ENCODE measurements around the gene DNAJB7. TPM values are rescaled to one million over a fixed set of nuclear protein-coding genes. Genes with fewer than 3 reads are reported as not detected.
"Not testable (repeated sequence)": the region's sequence is repeated elsewhere in the genome, so short reads cannot be mapped to it uniquely, and the experiment has no call there.

DNAJB7 gene
- total RNA-seq, 1 donor from 2014 or later, result not detected

DNA sequence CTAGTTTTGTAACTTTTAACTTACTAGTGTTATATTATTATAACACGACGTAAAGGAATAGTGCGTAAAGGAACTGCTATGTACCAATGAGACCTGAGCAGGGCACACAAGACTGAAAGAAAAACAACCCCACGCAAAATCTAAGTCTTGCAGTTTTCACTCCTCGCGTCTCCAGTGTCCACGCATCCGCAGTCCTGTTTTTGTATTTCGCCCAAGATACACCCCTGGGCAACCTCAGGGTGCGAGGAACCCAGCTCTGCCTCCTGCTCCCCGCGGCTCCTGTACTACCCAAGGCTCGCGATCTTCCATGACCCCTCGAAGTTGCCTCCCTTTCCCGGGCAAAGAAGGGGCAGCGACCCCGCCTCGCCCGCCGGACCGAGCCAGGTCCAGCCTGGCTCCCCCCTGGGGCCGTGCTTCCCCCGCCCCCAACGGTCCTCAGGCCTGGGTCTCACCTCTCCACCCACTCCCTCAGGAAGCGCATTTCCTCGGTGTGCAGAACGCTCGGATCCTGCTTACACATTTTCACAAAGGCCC is 5.9 kb downstream of the DNAJB7 start:
- Mint-ChIP-seq H3K36me3 (ENCODE audit: low read depth) (no peaks in the 10 kb centered on the region), H3K27me3 (ENCODE audit: low read depth) (no peaks in the 10 kb centered on the region), H3K4me1 (peaks cover 63% of the 10 kb centered on the region), H3K4me3 (peak overlapping the region; percentile 96), H3K9me3 (no peaks in the 10 kb centered on the region), H3K27ac (ENCODE audit: unreplicated experiment) (peak overlapping the region; percentile 100)
- no peak for DNase-seq (ENCODE audit: low read depth, low spot score)
- TF ChIP-seq, protein P1, sequence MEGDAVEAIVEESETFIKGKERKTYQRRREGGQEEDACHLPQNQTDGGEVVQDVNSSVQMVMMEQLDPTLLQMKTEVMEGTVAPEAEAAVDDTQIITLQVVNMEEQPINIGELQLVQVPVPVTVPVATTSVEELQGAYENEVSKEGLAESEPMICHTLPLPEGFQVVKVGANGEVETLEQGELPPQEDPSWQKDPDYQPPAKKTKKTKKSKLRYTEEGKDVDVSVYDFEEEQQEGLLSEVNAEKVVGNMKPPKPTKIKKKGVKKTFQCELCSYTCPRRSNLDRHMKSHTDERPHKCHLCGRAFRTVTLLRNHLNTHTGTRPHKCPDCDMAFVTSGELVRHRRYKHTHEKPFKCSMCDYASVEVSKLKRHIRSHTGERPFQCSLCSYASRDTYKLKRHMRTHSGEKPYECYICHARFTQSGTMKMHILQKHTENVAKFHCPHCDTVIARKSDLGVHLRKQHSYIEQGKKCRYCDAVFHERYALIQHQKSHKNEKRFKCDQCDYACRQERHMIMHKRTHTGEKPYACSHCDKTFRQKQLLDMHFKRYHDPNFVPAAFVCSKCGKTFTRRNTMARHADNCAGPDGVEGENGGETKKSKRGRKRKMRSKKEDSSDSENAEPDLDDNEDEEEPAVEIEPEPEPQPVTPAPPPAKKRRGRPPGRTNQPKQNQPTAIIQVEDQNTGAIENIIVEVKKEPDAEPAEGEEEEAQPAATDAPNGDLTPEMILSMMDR (conservative IDR thresholded peaks at IDR 0.05), result no peak

DNA sequence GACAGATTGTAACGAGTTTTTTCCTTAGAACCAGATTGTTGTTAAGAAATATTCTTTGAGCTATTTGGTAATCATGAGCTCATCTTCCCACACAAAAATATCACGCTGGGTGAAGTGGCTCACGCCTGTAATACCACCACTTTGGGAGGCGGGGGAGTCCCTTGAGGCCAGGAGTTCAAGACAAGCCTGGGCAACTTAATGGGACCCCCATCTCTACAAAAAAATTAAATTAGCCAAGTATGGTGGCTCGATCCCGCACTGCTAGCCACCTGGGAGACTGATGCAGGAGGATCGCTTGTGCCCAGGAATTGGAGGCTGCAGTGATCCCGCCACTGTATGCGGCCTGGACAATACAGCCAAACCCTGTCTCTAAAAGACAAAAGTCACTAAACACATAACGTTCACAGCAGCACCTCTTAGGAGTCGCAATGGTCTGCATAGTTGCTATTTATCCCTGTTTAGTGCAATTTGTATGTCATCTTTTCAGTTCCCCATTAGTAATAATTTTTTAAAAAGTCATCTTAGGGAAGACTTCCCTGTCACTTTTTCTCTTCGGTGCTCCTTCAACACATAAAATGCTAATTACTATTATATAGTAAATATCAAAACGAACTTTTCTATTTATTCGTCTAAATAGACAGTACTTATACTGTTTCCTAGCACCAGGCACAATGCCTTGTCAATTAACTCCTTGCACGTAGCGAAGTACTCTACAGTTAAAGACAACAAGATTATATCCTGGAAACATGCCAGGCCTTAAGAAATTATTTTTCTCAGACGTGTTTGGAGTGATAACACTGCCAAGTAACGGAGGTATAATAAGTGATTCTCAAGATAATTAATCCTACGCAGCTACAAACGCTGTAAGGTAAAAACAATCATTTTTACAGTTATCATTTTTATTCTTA is 6.6 kb downstream of the DNAJB7 start:
- Mint-ChIP-seq H3K4me3 (peak overlapping the region; percentile 96), H3K36me3 (ENCODE audit: low read depth) (no peaks in the 10 kb centered on the region), H3K27ac (ENCODE audit: unreplicated experiment) (peak overlapping the region; percentile 83), H3K4me1 (peaks cover 63% of the 10 kb centered on the region), H3K27me3 (ENCODE audit: low read depth) (no peaks in the 10 kb centered on the region), H3K9me3 (no peaks in the 10 kb centered on the region)
- DNase-seq (ENCODE audit: low read depth, low spot score), result no peak
- TF ChIP-seq, protein P1 (conservative IDR thresholded peaks at IDR 0.05), result no peak

DNA sequence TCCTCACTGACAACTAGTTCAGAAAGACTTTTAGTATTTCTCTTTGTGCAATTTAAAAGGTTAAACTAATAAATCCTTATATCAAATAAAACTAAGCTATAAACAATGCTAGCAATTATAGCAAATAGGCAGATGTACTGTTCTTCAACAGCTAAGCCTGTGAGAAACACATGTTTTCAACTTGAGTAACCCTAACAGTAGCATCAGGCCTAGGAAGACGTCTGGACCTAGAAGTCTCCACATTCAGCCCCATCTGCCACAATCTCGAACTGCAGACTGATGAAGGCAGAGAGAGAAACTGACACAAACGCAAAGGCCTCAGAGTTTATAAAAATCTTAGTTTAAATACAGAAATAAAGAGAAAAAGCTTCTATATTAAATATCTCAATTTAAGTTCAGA is 8.0 kb downstream of the DNAJB7 start:
- H3K36me3 Mint-ChIP-seq (ENCODE audit: low read depth), result no peaks in the 10 kb centered on the region
- H3K27me3 Mint-ChIP-seq (ENCODE audit: low read depth), result no peaks in the 10 kb centered on the region
- no peaks in the 10 kb centered on the region for H3K9me3 Mint-ChIP-seq
- TF ChIP-seq, protein P1 (conservative IDR thresholded peaks at IDR 0.05), result no peak
- peak overlapping the region; percentile 96 for H3K4me3 Mint-ChIP-seq
- H3K27ac Mint-ChIP-seq (ENCODE audit: unreplicated experiment), result peak overlapping the region; percentile 31
- H3K4me1 Mint-ChIP-seq, result peaks cover 58% of the 10 kb centered on the region
- no peak for DNase-seq (ENCODE audit: low read depth, low spot score)

DNA sequence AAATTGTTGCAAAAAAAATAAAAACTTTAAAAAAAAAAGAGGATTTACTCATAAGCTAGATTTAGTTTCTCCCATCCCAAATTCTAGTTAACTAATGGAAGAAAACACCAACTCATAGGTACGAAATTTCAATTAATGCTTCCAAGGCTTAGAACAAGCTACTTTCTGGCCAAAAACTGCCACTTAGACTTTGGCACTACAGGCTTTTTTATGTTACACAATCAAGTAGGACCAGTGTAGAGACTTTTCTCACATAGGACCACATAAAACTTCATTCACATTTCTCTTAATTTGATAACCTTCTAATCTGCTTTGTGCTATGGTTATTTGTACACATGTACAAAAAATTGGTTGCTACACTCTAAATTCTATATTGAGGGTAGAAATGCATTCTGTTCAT is 8.6 kb downstream of the DNAJB7 start:
- TF ChIP-seq, protein P1 (conservative IDR thresholded peaks at IDR 0.05), result no peak
- Mint-ChIP-seq H3K27ac (ENCODE audit: unreplicated experiment) (peak overlapping the region; percentile 31), H3K9me3 (no peaks in the 10 kb centered on the region), H3K27me3 (ENCODE audit: low read depth) (no peaks in the 10 kb centered on the region), H3K36me3 (ENCODE audit: low read depth) (no peaks in the 10 kb centered on the region), H3K4me3 (peak overlapping the region; percentile 96), H3K4me1 (peaks cover 56% of the 10 kb centered on the region)
- DNase-seq (ENCODE audit: low read depth, low spot score), result no peak

DNA sequence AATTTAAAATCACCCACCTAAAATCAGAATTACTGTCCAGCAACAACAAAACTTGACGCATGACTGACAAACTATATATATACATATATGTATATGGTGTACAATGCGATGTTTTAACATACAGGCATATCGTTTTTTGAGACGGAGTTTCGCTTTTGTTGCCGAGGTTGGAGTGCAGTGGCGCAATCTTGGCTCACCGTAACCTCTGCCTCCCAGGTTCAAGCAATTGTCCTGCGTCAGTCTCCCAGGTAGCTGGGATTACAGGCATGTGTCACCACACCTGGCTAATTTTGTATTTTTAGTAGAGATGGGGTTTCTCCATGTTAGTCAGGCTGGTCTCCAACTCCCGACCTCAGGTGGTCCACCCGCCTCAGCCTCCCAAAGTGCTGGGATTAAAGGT is 16.1 kb downstream of the DNAJB7 start:
- not testable (repeated sequence) for H3K4me1 Mint-ChIP-seq; H3K36me3 Mint-ChIP-seq (ENCODE audit: low read depth); H3K4me3 Mint-ChIP-seq; H3K9me3 Mint-ChIP-seq; H3K27ac Mint-ChIP-seq (ENCODE audit: unreplicated experiment); DNase-seq (ENCODE audit: low read depth, low spot score); H3K27me3 Mint-ChIP-seq (ENCODE audit: low read depth)

DNA sequence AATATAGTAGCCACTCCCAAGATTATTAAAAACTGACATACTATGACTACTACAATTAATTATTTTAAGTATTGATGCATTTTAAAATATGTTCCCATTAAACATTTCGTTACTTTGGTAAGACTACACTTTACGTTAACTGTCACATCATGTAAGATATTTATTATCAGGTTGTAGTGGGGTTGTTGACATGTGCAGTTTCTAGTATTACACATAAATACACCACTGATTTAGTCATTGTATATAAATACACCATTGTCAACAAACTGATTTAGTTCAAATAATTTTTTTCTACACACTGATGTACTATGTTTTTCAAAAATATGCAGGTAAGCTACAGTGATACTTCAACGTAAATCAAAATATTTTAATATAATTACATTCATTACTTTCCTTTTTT is 17.0 kb downstream of the DNAJB7 start:
- no peaks in the 10 kb centered on the region for H3K9me3 Mint-ChIP-seq
- peaks cover 11% of the 10 kb centered on the region for H3K36me3 Mint-ChIP-seq (ENCODE audit: low read depth)
- no peak for DNase-seq (ENCODE audit: low read depth, low spot score)
- TF ChIP-seq, protein P1 (conservative IDR thresholded peaks at IDR 0.05), result no peak
- no peak overlapping the region for H3K27ac Mint-ChIP-seq (ENCODE audit: unreplicated experiment)
- no peaks in the 10 kb centered on the region for H3K4me1 Mint-ChIP-seq
- no peaks in the 10 kb centered on the region for H3K27me3 Mint-ChIP-seq (ENCODE audit: low read depth)
- H3K4me3 Mint-ChIP-seq, result no peak overlapping the region

Data from neural crest cell (in vitro differentiated cells).